Middle frontal gyrus (tissue), 1 donor: ENCODE results near the gene MALRD1.

Experiments used
- DNase-seq: peaks from one replicate; pipeline ENCODE4 v3.0.0-alpha.2; 2015; ENCODE audit warnings: low spot score; ENCODE audit errors: extremely low spot score

Gene MALRD1

DNA sequence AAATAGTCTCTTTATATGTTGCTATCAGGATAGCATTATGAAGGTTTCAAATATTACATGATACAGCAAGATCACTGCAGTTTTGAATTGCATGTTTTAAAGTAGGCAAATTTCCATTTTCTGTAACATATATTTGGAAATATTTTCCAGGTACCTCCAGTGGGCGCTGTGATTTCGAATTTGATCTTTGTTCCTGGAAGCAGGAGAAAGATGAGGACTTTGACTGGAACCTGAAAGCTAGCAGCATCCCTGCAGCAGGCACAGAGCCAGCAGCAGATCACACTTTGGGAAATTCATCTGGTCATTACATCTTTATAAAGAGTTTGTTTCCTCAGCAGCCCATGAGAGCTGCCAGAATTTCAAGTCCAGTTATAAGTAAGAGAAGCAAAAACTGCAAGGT is 299.0 kb downstream of the MALRD1 start:
- no peak for DNase-seq

DNA sequence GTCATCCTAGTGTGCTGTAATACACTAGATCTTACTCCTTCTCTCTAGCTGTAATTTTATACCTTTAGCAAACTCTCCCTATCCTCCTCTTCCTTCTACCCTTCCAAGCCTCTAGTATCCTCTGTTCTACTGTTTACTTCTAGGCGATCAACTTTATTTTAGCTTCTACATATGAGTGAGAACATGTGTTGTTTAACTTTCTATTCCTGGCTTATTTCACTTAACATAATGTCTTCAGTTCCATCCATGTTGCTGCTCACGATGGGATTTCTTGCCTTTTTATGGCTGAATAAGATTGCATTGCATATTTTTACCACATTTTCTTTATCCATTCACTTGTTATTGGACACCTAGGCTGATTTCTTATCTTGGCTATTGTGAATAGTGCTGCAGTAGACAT is 318.6 kb downstream of the MALRD1 start:
- no peak for DNase-seq

DNA sequence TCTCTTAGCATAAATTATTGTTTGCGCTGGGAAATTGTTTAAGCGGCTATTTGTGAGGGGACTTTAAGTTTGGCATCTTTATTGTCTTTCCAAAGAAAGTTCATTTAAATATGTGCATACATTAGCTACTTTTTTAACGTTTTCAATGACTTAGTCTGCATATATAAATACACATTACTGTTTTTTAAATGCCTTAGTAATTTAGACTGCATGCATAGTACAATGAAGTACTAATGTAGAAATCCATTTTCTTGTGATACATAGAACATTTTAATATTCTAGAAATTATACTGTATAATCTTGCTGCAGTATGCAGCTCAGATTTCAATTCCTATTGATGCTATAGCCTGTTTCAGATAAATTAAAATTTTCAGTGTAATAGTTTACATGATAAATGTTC is 325.4 kb downstream of the MALRD1 start:
- DNase-seq: no peak

DNA sequence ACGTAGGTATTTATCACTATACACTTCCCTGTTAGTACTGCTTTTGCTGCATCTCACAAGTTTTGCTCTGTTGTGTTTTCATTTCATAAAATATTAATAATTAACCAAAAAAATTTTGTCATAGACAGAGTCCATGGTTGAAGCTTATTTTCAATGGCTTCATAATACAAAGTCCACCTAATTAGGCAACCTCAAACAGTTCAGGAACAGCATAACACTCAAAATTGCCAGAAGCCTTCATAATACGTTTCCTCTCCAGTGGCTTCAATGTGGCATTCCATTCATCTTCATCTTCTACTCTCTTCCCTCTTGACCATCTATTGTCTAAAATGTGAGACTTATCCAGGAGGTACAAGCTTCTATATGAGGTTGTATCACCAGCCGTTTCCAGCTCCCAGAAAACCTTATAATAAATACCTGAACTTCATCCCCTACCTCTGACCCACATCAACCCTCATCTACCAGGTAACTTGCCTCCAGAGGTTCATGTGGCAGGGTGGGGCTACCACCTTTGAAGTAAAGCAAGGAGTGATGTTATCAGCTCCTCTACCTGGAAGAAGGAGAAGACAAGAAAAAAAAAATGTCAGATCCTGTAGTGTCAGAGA is 337.3 kb downstream of the MALRD1 start:
- DNase-seq: no peak

DNA sequence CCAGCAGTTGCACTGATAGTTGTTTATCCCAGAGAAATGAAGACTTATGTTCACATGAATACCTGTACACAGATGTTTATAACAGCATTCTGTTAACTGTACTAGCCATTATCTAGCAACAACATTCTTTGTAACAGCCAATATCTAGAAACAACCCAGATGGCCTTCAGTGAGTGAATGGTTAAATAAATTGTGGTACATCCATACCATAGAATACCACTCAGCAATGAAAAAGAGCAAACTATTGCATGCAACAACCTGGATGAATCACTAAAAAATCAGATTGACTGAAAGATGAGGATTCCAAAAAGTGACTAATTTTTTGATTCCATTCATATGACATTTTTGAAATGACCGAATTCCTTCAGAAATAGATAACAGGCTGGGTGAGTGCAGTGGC is 360.3 kb downstream of the MALRD1 start:
- no peak for DNase-seq

DNA sequence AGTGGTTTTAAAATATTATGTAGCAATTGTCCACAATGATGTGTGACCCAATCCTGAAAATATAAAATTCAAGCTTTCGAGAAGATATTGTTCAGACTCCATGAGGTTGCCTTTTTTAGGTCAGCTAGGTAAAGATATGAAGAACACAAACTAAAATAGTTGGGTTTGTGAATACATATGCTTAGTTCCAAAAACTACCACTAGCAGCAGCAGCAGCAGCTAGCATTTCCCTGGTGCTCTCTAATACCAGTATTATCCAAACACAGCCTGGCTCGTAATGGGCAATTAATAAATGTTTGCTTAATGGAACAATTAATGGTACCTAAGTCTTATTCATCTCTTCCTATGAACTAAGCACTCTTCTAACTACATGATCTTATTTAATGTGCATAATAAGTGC is 362.5 kb downstream of the MALRD1 start:
- no peak for DNase-seq

DNA sequence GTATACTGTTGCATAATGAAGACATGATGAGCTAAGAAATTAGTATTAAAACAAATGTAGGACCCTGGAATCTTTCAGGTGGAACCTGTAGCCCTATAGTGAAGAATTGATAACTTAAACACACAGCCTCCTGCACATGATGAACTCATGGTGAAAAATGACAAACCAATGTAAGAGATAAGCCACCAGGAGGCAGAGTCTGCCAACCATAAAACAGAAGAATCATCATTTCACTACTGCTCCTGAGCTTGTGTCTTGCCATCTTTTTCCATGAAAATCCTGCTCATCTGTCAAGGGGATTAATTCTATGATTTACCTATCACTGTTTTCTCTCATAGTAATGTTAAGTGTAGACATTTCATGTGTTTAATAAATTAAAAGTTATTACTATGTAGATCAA is 363.9 kb downstream of the MALRD1 start:
- DNase-seq: no peak

DNA sequence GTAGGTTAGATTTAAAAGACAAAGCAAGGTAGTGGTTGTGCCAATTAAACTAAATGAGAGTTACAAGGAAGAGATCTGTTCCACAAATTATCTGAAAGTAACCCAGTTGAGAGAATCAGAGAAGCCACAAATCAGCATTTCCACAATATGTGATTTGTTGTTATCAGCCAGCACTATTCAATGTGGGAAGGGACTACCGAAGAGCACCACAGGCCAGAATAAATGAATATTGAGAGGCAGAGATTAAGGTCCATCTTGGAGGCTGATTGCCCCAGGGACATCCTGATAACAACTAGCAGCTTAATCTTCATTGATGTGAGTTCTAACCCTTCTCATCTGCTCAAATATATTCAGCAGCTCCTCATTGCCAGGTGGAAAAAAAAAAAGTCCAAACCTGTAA is 367.6 kb downstream of the MALRD1 start:
- DNase-seq: no peak

DNA sequence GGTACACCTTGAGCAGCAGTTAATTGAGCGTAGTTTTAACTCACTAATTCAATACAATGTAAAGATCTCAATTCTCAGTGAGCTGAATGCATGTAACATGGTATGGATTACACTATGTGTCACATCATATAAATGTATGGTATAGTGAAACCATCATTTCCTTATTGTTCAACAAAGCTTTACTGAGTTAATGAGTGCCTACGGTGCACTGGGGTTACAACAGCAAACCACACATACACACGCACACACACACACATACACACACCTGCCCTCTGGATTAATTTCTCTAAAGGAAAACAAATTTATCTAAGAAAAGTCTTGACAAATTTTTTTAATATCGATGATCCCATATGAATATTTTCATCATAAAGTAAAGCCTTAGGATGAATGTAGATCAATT is 369.1 kb downstream of the MALRD1 start:
- DNase-seq: no peak

DNA sequence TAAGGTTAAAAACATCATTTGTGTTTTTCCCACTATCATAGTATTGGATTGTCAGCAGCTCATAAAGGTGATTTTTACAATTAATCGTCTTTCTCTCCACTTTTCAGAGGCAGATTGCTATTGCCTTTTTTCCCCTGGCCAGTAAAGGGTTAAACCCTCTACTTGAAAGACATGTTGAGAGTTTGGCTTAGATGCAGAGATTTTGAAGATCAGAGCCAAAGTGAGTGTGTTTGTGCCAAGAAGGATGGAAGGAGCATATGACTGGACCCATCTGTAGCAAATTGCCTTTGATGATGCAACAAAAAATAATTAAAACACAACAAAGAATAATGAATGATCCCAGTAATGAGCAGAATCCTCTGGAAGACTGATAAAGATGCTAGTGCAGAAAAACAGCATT is 373.1 kb downstream of the MALRD1 start:
- DNase-seq: no peak

DNA sequence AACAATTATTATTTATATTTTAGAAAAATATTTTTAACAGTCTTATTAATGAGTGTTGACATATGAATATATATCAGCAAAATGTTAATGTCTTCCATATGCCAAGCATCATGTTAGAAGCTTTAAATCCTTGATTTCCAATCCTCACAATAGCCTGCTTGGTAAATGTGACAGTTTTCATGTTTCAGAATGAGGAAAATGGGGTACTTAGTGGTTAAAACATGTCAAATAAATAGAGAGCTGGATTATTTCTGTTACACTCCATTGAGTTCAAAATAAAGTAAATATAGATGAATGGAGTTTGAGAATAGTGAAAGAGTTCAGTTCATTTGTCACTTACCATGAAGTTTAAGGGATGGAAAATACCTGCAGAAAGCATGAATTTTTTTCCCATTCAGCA is 377.4 kb downstream of the MALRD1 start:
- DNase-seq: no peak

DNA sequence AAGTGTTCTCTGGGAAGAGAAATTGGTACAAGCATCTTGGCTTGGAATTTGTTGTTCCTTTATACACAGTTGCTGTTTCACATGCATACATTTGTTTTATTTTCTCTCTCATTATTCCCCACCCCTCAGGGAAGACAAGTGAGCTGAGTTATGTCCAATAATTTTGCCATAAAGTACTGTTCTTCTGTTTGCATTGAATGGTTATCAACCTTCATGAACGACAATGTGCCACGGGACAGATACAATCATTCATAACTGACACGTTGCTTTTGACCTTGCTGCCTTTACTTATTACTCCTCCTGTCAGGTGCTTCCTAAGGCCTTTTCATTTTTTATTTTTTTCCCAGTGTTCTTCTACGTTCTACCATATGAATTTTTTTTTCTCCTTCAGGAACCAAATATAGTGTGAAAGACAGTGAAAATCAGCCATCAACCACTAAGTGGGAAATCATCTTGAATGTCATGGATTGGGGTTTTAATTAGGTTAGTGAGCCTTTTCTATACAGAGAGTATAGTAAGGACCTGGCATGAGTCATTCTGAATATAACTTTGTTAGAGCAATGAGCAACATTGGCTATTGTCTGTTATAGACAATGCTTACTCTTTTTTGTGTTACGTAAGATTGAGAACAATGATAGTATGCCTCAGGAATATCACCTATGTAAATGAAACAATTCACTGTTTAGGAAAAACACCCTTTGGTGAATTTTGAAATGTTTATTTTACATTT is 383.2 kb downstream of the MALRD1 start:
- no peak for DNase-seq

DNA sequence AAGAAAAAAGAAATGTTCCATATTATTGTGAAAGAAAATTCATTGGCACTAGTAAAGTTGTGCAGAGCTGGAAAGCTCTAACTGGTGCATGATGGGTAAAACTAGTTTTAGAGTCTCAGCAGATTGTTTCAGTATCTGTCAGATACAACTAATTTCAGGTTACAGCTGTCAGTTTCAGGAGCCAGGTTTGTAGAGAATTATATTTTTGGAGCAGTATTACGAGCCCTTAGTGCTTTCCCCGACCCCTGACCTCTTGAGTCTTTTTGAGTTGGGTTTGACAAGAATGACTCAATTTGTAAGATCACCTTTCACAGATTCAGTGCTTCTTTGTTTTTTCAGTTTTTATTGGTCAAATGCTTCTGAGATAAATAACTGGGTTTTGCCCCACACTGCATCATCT is 401.3 kb downstream of the MALRD1 start:
- no peak for DNase-seq

DNA sequence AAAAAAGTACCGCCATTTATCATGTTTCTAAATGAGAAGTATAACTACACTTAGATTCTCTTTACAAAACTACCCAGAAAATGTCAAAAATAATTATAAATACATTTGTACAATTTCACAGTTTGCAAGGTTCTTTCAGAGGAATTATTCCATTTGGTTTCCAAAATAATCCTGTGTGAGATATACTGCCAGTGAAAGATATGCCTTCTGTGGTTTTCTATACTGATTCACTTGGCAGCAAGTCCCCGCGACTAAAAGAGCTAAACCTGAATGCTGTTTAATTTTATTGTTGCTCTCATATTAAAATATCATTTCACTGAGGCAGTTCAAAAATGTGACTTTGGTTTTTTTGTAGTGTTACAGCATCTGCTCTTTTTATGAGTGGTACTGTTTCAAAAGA is 402.8 kb downstream of the MALRD1 start:
- DNase-seq: no peak

DNA sequence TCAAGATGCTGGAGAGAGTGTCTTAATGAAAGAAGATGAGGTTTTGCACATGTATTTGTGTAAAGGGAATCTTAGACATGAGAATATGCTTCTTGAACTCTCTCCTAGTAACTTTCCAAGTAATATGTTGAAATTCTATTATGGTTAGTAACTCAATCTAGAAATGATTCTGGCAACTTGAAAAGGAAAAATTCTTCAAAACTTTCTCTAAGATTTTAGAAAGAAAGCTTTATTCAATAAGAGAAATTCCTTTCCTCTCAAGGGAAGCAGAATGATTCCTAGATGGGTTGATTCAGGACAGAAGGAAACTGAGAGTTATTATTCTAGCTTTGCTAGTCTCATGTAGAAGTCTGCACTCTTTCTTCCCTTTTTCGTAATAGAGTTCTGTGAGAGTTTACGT is 403.3 kb downstream of the MALRD1 start:
- DNase-seq: no peak

DNA sequence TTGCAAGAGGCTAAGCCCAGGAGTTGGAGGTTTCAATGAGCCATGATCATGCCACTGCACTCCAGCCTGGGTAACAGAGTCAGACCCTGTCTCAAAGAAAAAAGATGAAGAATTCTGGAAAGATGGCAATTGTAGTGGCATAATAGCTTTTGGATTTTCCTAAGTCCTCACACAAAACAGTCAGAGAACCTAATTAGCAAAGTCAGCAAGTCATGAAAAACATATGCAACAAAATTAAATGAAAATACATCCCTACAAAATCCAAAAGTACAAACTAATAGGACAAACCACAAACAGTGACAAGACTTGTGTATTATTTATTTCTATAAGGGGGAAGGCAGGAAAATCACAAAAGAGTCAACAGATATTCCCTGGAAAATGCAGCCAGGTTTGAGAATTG is 405.4 kb downstream of the MALRD1 start:
- DNase-seq: no peak

DNA sequence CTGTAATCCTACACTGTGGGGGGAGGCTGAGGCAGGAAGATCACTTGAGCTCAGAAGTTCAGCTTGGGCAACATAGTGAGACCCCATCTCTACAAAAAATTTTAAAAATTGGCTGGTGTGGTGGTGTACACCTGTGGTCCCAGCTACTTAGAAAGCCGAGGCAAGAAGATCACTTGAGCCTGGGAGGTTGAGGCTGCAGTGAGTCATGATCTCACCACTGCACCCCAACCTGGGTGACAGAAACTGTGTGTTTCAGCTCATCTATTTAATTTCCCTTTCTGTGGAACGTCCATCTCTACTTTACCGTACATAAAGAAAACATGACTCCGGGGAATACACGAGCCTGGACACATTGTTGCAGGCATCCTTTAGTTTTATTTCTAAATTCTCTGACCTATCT is 413.0 kb downstream of the MALRD1 start:
- no peak for DNase-seq

DNA sequence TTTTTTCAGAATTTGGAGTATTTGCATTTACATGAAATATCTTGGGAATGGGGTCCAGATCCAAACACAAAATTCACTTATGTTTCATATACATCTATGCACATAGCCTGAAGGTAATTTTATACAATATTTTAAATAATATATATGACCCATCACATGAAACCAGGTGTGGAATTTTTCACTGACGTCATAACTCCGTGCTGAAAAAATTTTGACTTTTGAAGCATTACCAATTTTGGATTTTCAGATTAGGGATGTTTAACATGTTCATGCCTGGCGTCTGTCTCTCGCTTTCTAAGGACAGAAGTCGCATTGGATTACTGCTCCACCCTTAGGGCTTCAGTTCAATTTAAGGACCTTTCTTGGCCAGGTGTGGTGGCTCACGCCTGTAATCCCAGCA is 418.1 kb downstream of the MALRD1 start:
- DNase-seq: no peak

DNA sequence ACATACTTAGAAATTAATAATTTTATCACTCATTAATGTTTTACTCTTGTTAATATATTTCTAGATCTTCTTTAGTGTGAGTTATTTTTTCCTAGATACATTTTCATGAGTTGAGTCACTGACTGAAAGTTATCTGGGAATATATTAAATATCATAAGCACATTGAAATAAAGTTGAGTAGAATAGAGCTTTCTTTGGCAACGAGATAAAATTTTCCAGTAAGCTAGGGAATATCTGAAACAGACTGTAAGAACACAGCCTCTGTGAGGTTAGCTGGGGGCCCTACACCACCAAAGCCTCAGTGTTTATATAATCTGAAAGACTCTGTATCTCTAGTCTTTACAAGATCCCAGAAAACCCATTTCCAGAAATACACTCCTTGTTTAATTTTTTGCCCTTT is 419.8 kb downstream of the MALRD1 start:
- no peak for DNase-seq

DNA sequence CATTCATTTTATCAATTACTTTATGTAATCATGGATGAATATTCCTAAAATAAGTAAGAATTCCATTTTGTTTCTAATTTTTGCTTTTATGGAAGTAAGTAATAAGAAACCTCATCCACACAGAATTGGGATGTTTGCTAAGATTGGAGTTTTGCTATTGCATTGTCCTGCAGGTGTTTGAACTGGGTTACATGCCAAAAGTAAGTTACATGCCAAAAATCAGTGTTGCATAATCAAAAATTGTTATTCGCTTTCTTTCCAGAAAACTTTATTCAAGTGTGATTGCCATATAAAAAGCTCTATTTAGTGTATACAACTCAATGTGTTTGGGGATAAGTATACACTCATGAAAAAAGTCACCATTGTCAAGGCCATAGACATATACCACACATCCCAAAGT is 420.9 kb downstream of the MALRD1 start:
- no peak for DNase-seq

DNA sequence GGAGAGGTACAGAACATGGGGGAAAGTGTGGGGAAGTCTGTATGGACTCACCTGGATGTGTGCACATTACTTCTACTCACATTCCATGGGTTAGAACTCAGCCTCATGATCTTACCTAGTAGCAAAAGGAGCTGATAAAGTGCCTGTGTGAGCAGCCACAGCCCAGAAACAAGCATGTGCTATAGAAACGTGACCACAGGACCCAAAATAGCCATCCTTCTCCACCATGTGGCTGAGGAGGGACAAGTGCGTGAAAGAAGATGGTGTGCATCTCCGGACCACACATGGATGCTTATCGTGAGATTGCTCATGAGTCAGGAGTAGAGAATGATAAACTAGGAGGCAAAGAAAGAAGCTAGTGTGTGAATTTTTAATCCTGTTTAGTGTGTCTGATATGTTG is 431.3 kb downstream of the MALRD1 start:
- DNase-seq: no peak

DNA sequence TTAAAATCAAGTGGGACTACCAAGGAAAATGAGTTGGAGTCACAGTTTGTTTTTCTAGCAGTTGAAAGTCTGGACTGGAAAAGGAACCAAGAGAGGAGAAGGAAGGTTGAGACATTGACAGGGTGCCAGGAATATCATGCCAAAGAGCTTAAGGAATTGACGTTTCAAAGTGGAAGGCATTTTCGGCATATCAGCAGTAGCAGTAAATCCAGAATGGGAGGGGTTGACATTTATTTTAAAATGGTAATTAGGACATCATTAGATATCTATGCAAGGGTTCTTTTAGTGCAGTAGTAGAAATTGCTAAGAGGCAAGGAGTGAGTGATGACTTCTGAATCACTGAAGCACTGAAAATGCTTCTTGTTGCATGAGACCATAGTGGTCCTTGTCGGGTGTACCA is 431.8 kb downstream of the MALRD1 start:
- DNase-seq: no peak

DNA sequence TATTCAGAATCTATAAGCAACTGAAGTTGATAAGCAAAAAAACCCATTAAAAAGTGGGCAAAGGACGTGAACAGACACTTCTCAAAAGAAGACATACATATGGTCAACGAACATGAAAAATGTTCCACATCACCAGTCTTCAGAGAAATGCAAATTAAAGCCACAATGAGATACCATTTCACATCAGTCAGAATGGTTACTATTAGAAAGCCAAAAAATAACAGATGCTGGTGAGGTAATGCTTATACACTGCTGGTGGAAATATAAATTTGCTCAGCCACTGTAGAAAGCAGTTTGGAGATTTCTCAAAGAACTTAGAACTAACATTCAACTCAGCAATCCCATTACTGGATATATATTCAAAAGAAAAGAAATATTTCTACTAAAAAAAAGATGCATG is 434.8 kb downstream of the MALRD1 start:
- DNase-seq: no peak
